ENCODE measurements around the gene DIPK1A. TPM values are rescaled to one million over a fixed set of nuclear protein-coding genes. Genes with fewer than 3 reads are reported as not detected.
A peak's percentile ranks its signal among the peaks of the same experiment; 100 is the strongest.

DIPK1A gene
- total RNA-seq, 1 donor from 2014 or later = 5.6 TPM

GRCh38 chr1:92858564-92859399, 102.5 kb downstream of the DIPK1A start:
- Histone ChIP-seq H3K4me1 (no peaks in the 10 kb centered on the region), H3K9me3 (no peaks in the 10 kb centered on the region), H3K4me3 (peak overlapping the region; percentile 20), H3K27ac (no peak overlapping the region), H3K36me3 (no peaks in the 10 kb centered on the region), H3K27me3 (ENCODE audit: low read depth) (no peaks in the 10 kb centered on the region)
- DNase-seq (no peak), ATAC-seq (peak; percentile 91 to 94)
- intact Hi-C loops (cut with DNase I) = loop anchor here (5.0 kb wide), 1 partner anchor 134 kb away; no protein-coding TSS in a partner anchor
- TF ChIP-seq, protein P1, sequence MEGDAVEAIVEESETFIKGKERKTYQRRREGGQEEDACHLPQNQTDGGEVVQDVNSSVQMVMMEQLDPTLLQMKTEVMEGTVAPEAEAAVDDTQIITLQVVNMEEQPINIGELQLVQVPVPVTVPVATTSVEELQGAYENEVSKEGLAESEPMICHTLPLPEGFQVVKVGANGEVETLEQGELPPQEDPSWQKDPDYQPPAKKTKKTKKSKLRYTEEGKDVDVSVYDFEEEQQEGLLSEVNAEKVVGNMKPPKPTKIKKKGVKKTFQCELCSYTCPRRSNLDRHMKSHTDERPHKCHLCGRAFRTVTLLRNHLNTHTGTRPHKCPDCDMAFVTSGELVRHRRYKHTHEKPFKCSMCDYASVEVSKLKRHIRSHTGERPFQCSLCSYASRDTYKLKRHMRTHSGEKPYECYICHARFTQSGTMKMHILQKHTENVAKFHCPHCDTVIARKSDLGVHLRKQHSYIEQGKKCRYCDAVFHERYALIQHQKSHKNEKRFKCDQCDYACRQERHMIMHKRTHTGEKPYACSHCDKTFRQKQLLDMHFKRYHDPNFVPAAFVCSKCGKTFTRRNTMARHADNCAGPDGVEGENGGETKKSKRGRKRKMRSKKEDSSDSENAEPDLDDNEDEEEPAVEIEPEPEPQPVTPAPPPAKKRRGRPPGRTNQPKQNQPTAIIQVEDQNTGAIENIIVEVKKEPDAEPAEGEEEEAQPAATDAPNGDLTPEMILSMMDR (IDR thresholded peaks at IDR 0.05) = peak; percentile 93

DNA sequence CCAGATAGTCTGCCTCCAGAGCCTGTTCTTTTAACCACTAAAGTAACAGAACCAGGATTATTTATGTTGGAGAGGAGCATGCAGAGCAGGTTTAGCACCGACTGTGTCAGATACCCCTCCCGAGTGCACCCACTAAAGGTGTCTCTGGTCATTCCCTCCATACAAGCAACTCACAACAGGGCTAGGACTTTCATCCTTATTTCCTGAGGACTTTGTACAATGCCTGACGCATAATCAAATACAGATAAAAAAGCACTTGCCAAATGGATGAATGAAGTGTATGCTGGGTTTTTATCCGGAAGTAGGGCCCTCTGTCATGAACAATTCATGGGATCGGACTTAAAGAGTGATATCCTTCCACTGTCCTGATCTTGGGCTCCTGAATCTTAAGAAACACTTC, 103.4 kb downstream of the DIPK1A start:
- Histone ChIP-seq H3K27ac (no peak overlapping the region), H3K9me3 (no peaks in the 10 kb centered on the region), H3K4me1 (no peaks in the 10 kb centered on the region), H3K4me3 (no peak overlapping the region), H3K36me3 (no peaks in the 10 kb centered on the region), H3K27me3 (ENCODE audit: low read depth) (no peaks in the 10 kb centered on the region)
- intact Hi-C loops (cut with DNase I) = loop anchor here (5.0 kb wide), 1 partner anchor 134 kb away; no protein-coding TSS in a partner anchor
- ATAC-seq (no peak), DNase-seq (no peak)
- TF ChIP-seq, protein P1 (IDR thresholded peaks at IDR 0.05) = no peak

DNA sequence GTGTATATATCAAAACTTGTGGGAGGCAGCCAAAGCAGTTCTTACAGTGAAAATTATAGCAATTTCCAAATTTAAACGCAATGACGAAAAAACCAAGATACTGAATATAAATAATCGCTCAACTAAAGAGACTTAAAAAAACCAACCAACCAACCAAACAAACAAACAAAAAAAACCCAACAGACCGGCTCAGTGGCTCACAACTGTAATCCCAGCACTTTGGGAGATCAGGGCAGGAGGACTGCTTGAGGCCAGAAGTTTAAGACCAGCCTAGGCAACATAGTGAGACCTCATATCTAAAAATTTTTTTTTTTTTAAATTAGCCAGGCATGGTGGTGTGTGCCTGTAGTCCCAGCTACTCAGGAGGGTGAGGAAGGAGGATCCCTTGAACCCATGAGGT, 106.0 kb downstream of the DIPK1A start:
- H3K27ac ChIP-seq = no peak overlapping the region
- H3K27me3 ChIP-seq (ENCODE audit: low read depth) = no peaks in the 10 kb centered on the region
- H3K9me3 ChIP-seq = no peaks in the 10 kb centered on the region
- no peak for DNase-seq
- TF ChIP-seq, protein P1 (IDR thresholded peaks at IDR 0.05) = no peak
- H3K4me3 ChIP-seq = no peak overlapping the region
- no peak for ATAC-seq
- intact Hi-C loops (cut with DNase I) = loop anchor here (5.0 kb wide), 1 partner anchor 137 kb away; no protein-coding TSS in a partner anchor
- H3K36me3 ChIP-seq = no peaks in the 10 kb centered on the region
- H3K4me1 ChIP-seq = no peaks in the 10 kb centered on the region

DNA sequence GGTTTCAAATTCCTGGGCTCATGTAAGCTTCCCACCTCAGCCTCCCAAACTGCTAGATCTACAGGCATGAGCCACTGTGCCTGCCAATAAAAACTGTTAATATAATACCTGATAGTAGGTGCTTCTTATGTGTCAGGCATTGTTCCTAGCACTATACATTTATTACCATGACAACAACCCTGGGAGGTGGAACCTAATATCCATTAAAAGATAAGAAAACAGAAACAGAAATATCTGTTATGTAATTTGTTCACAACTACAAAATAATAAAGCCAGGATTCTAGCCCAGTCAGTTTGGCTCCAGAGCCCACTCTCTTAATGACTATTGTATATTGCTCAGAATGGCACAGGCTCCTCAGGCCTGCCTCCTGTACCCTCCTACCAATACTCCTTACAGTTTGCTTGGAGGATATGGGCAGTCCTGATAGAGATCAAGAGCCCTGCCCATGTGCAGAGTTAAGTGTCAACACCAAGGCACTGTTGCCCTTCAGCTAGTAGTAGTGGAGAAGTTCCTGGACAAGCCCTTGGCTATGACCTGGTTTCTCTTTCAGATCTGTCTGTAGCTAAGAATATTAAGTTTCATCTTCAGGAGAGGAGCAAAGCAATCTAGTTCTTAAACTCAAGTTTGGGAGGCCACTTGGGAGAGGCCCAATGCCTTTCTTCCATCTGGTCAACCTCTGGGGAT, 107.0 kb downstream of the DIPK1A start:
- H3K4me3 ChIP-seq = no peak overlapping the region
- no peaks in the 10 kb centered on the region for H3K36me3 ChIP-seq
- no peak for DNase-seq
- intact Hi-C loops (cut with DNase I) = no loop called here
- peak in 1 of 2 donors; percentile 39 for ATAC-seq
- no peaks in the 10 kb centered on the region for H3K9me3 ChIP-seq
- TF ChIP-seq, protein P1 (IDR thresholded peaks at IDR 0.05) = no peak
- H3K4me1 ChIP-seq = no peaks in the 10 kb centered on the region
- H3K27ac ChIP-seq = no peak overlapping the region
- H3K27me3 ChIP-seq (ENCODE audit: low read depth) = no peaks in the 10 kb centered on the region

DNA sequence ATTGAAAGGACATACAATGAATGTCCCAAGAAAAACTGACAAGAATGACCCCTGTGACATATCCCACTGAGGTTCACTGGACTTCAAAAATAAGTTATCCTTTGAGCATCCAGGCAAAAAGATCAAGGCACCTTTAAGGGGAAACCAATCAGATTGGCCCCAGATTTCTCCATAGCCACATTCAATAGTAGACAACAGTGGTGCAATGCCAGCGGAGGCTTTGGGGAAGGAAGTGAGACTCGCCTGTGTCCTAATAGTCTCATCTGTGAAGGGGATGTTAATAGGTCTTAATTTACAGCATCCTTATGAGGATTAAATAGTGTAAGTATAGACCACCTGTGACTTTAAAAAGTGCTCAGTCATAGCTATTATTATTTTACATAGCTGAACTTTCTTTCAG, 108.0 kb downstream of the DIPK1A start:
- no peak overlapping the region for H3K27ac ChIP-seq
- H3K27me3 ChIP-seq (ENCODE audit: low read depth) = no peaks in the 10 kb centered on the region
- DNase-seq (peak; percentile 54), ATAC-seq (peak; percentile 71 to 74)
- H3K9me3 ChIP-seq = no peaks in the 10 kb centered on the region
- H3K36me3 ChIP-seq = no peaks in the 10 kb centered on the region
- H3K4me1 ChIP-seq = no peaks in the 10 kb centered on the region
- no peak overlapping the region for H3K4me3 ChIP-seq
- intact Hi-C loops (cut with DNase I) = no loop called here
- TF ChIP-seq, protein P1 (IDR thresholded peaks at IDR 0.05) = no peak

Measured in lower lobe of right lung (tissue), 2 donors.